ENCODE results near the gene NME9.

DNA sequence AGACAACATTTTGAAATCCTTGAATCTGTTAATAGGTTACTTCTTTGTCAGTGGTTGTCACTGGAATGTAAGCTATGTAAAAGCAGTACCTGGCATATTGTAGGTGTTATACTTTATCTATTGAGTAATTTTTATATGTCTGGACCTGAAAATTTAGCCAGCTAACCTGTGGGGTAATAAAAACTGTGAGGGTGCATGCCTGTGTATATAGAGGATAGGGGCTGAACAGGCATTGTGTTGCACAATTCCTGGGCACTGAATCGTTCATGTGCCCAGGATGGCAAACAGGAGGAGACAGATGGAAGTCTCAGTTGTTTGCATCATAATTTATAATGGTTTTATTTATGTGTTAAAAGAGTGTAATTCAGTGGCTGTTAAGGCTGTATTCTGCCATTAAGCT, 75.4 kb downstream of the NME9 start:
- TF ChIP-seq, protein P1, sequence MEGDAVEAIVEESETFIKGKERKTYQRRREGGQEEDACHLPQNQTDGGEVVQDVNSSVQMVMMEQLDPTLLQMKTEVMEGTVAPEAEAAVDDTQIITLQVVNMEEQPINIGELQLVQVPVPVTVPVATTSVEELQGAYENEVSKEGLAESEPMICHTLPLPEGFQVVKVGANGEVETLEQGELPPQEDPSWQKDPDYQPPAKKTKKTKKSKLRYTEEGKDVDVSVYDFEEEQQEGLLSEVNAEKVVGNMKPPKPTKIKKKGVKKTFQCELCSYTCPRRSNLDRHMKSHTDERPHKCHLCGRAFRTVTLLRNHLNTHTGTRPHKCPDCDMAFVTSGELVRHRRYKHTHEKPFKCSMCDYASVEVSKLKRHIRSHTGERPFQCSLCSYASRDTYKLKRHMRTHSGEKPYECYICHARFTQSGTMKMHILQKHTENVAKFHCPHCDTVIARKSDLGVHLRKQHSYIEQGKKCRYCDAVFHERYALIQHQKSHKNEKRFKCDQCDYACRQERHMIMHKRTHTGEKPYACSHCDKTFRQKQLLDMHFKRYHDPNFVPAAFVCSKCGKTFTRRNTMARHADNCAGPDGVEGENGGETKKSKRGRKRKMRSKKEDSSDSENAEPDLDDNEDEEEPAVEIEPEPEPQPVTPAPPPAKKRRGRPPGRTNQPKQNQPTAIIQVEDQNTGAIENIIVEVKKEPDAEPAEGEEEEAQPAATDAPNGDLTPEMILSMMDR (conservative IDR thresholded peaks at IDR 0.05 in 1 of 2, IDR thresholded peaks at IDR 0.05 in 1 of 2; ENCODE audit: extremely low read depth in 1 of 2, insufficient read depth in 1 of 2, low read depth in 1 of 2, low read length in 2 of 2) = no peak
- no peak for TF ChIP-seq EZH2 (IDR thresholded peaks at IDR 0.05; ENCODE audit: borderline replicate concordance, low read length)
